ENCODE measurements around the gene TET2.

Gene TET2

DNA sequence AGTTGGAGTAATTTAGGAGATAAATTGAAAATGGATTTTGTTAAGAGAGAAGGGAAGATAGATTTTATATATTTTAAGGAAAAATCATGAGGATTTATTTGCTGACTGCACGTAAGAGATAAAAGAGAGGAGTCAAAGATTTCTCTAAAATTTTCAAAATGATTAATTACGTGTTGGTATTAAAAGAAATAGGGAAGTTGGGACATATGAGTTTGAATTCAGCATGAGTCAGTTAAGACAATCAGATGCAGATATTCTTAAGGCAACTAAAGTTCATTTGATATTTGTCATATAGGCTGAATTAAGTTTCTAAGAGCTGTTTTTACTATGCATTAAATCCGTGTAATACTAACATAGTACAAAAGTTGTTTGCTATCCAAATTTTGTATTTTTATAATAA, 46.9 kb downstream of the TET2 start:
- H3K9ac ChIP-seq (ENCODE audit: low read depth in 1 of 2, low read length in 2 of 2): no peak overlapping the region
- H3K4me1 ChIP-seq (ENCODE audit: control insufficient read depth in 2 of 2, insufficient read depth in 2 of 2, low read length in 2 of 2): peaks cover 8 to 15% of the 10 kb centered on the region in 2 donors
- no peak overlapping the region for H3K4me3 ChIP-seq (ENCODE audit: low read length in 2 of 2)
- no peaks in the 10 kb centered on the region for H3K27me3 ChIP-seq (ENCODE audit: control insufficient read depth in 2 of 2, insufficient read depth in 2 of 2, low read length in 2 of 2)
- peaks cover 0 to 2% of the 10 kb centered on the region in 2 donors for H3K36me3 ChIP-seq (ENCODE audit: control insufficient read depth in 2 of 2, insufficient read depth in 2 of 2, low read length in 2 of 2)
- H3K9me3 ChIP-seq (ENCODE audit: control insufficient read depth in 2 of 2, low read length in 2 of 2): no peaks in the 10 kb centered on the region
- H3K27ac ChIP-seq (ENCODE audit: low read depth in 2 of 2, low read length in 2 of 2): no peak overlapping the region

DNA sequence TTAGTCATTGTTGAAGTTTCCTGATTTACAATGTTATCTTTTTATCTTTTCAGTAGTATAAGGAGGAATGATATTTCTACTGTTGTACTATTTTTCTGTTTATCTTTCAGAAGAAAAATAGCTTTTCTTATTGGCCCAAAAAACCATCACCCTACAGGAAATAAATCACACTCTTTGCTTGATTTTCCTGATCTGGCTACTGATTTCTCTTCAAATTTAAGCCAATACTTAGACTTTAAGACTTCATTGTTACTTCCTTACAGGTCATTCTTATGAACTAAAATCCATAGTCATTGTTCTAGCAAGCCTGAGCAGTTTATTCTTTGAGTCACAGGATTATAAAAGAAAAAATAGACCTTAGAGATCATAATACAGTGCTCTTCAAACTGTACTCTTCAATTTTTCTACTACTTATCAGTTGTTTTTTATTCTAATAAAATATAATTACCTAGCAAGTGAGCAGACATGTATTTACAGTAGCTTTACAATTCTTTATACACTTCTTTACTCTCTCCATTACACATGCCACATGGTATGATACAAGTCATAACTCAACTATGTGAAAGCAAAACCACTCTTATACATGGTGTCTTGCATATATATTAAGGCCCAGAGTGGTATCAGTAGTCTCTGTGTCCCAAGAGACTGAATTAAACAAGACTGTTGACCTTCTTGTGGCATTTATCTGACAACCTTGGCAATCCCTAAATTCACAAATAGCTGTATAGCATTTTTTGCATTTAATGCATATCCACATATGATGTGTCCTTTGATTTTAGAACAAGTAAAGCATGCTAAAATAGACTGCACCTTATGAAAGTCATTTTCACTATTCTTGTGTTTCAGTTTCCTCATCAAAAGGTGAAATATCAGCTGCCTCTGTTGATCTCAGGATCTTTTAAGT, 47.9 kb downstream of the TET2 start:
- peaks cover 0 to 2% of the 10 kb centered on the region in 2 donors for H3K36me3 ChIP-seq (ENCODE audit: control insufficient read depth in 2 of 2, insufficient read depth in 2 of 2, low read length in 2 of 2)
- no peak overlapping the region for H3K4me3 ChIP-seq (ENCODE audit: low read length in 2 of 2)
- no peaks in the 10 kb centered on the region for H3K27me3 ChIP-seq (ENCODE audit: control insufficient read depth in 2 of 2, insufficient read depth in 2 of 2, low read length in 2 of 2)
- peaks cover 8 to 15% of the 10 kb centered on the region in 2 donors for H3K4me1 ChIP-seq (ENCODE audit: control insufficient read depth in 2 of 2, insufficient read depth in 2 of 2, low read length in 2 of 2)
- no peak overlapping the region for H3K9ac ChIP-seq (ENCODE audit: low read depth in 1 of 2, low read length in 2 of 2)
- H3K9me3 ChIP-seq (ENCODE audit: control insufficient read depth in 2 of 2, low read length in 2 of 2): no peaks in the 10 kb centered on the region
- no peak overlapping the region for H3K27ac ChIP-seq (ENCODE audit: low read depth in 2 of 2, low read length in 2 of 2)

DNA sequence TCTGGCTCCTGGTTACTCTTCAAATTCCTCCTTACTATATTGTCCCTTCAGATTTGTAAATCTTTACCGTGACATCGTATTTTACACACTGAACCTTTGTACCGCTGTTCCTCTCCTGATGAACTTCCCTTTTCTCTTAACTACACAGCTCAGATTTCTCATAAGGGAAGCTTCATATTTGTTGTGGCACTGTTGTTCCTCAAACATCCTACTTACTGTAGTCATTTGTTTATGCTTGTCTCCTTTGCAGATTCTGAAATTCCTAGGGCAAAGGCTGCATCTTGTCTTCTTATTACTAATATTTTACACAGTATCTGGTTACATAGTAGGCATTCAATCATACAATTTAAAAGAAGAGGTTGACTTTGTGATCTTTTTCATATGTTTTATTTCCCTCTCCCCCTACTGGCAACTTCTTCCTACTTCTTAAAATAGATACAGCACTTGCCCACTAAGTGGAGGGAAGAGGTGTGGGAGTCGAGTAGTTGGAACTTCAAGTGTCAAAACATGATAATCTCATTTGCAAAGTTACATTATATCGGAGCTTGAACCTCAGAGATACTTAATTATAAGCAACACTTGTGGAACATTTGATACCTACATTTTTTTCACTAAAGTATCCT, 50.0 kb downstream of the TET2 start:
- no peak overlapping the region for H3K4me3 ChIP-seq (ENCODE audit: low read length in 2 of 2)
- no peak overlapping the region for H3K9ac ChIP-seq (ENCODE audit: low read depth in 1 of 2, low read length in 2 of 2)
- no peaks in the 10 kb centered on the region for H3K9me3 ChIP-seq (ENCODE audit: control insufficient read depth in 2 of 2, low read length in 2 of 2)
- no peaks in the 10 kb centered on the region for H3K27me3 ChIP-seq (ENCODE audit: control insufficient read depth in 2 of 2, insufficient read depth in 2 of 2, low read length in 2 of 2)
- H3K27ac ChIP-seq (ENCODE audit: low read depth in 2 of 2, low read length in 2 of 2): no peak overlapping the region
- peaks cover 5 to 15% of the 10 kb centered on the region in 2 donors for H3K4me1 ChIP-seq (ENCODE audit: control insufficient read depth in 2 of 2, insufficient read depth in 2 of 2, low read length in 2 of 2)
- peaks cover 0 to 2% of the 10 kb centered on the region in 2 donors for H3K36me3 ChIP-seq (ENCODE audit: control insufficient read depth in 2 of 2, insufficient read depth in 2 of 2, low read length in 2 of 2)

DNA sequence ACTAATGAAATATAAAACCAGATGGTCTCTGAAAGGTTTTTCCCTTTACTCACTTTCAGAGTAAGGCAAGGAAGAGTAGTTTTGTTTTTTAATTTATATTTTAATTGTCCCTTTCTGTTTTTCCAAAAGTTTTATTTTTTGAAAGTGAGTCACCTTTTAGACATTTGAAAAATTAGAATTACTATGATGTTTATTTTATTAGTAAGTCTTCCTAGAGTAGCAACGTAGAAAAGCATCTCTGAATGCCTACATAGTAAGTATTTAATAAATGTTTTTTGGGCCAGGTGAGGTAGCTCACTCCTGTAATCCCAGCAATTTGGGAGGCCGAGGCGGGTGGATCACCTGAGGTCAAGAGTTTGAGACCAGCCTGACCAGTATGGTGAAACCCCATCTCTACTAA, 51.1 kb downstream of the TET2 start:
- H3K27ac ChIP-seq (ENCODE audit: low read depth in 2 of 2, low read length in 2 of 2): no peak overlapping the region
- H3K27me3 ChIP-seq (ENCODE audit: control insufficient read depth in 2 of 2, insufficient read depth in 2 of 2, low read length in 2 of 2): no peaks in the 10 kb centered on the region
- peaks cover 0 to 14% of the 10 kb centered on the region in 2 donors for H3K4me1 ChIP-seq (ENCODE audit: control insufficient read depth in 2 of 2, insufficient read depth in 2 of 2, low read length in 2 of 2)

DNA sequence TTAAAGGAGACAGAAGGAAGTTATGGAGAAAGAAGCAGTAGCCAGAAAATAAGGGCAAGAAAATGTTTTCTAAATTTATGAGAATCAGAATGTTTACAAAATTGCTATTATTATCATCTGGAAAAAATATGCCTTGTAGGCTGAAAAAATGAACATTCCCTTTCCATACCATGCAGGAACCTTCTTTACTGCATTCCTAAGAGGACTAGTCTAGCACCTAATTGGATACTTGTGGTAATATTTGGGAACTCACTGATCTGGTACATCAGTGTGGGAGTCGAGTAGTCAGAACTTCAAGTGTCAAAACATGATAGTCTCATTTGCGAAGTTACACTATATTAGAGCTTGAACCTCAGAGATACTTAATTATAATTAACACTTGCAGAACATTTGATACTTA, 51.9 kb downstream of the TET2 start:
- Histone ChIP-seq H3K27ac (ENCODE audit: low read depth in 2 of 2, low read length in 2 of 2) (no peak overlapping the region), H3K4me1 (ENCODE audit: control insufficient read depth in 2 of 2, insufficient read depth in 2 of 2, low read length in 2 of 2) (peaks cover 0 to 8% of the 10 kb centered on the region in 2 donors), H3K4me3 (ENCODE audit: low read length in 2 of 2) (no peak overlapping the region), H3K36me3 (ENCODE audit: control insufficient read depth in 2 of 2, insufficient read depth in 2 of 2, low read length in 2 of 2) (peaks cover 0 to 2% of the 10 kb centered on the region in 2 donors), H3K27me3 (ENCODE audit: control insufficient read depth in 2 of 2, insufficient read depth in 2 of 2, low read length in 2 of 2) (no peaks in the 10 kb centered on the region), H3K9me3 (ENCODE audit: control insufficient read depth in 2 of 2, low read length in 2 of 2) (no peaks in the 10 kb centered on the region), H3K9ac (ENCODE audit: low read depth in 1 of 2, low read length in 2 of 2) (no peak overlapping the region)

More for the DNA sequence above, 51.1 kb downstream of the TET2 start:
- H3K9ac ChIP-seq (ENCODE audit: low read depth in 1 of 2, low read length in 2 of 2): no peak overlapping the region
- H3K4me3 ChIP-seq (ENCODE audit: low read length in 2 of 2): no peak overlapping the region
- peaks cover 0 to 2% of the 10 kb centered on the region in 2 donors for H3K36me3 ChIP-seq (ENCODE audit: control insufficient read depth in 2 of 2, insufficient read depth in 2 of 2, low read length in 2 of 2)
- H3K9me3 ChIP-seq (ENCODE audit: control insufficient read depth in 2 of 2, low read length in 2 of 2): no peaks in the 10 kb centered on the region

DNA sequence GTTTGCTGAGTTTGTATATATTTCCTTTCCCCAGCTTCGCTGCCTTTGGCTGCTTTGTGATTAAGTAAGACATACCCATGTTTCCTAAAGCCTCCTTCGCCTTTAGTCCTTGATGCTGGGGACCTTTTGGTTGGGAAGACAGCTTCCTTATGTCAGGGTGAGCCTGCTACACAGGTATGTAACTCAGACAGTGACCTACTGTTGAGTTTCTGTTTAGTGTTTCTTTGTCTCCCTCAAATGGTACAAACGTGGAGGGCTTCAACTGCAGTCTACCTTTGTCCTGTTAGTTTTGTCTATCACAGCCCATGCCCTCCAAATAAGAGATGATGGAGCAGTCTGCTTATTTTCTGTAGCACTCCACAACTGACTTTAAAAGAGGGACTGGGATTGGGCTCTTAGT, 59.5 kb downstream of the TET2 start:
- H3K9me3 ChIP-seq (ENCODE audit: control insufficient read depth in 2 of 2, low read length in 2 of 2): no peaks in the 10 kb centered on the region
- no peak overlapping the region for H3K27ac ChIP-seq (ENCODE audit: low read depth in 2 of 2, low read length in 2 of 2)
- H3K9ac ChIP-seq (ENCODE audit: low read depth in 1 of 2, low read length in 2 of 2): no peak overlapping the region
- H3K4me1 ChIP-seq (ENCODE audit: control insufficient read depth in 2 of 2, insufficient read depth in 2 of 2, low read length in 2 of 2): peaks cover 0 to 4% of the 10 kb centered on the region in 2 donors
- peaks cover 0 to 3% of the 10 kb centered on the region in 2 donors for H3K36me3 ChIP-seq (ENCODE audit: control insufficient read depth in 2 of 2, insufficient read depth in 2 of 2, low read length in 2 of 2)
- no peaks in the 10 kb centered on the region for H3K27me3 ChIP-seq (ENCODE audit: control insufficient read depth in 2 of 2, insufficient read depth in 2 of 2, low read length in 2 of 2)
- H3K4me3 ChIP-seq (ENCODE audit: low read length in 2 of 2): no peak overlapping the region

DNA sequence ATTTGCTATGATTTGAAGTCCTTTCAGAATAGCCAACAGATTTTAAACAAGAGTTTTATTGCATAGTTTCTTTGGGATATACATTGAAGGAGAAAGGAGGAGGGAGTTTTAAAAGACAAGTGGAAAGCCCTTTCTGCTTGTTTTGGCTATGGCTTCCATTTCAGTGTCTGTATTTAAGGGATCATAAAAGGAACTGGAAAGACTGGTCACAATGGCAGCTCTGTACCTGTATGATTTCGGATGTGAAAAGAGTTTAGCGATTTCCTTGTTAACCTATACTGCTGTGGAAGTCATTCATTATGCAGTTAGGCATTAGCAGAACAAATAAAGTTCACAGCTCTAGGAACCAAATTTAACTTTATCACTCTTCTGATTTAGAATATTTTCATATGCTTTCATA, 60.7 kb downstream of the TET2 start:
- no peak overlapping the region for H3K9ac ChIP-seq (ENCODE audit: low read depth in 1 of 2, low read length in 2 of 2)
- no peak overlapping the region for H3K27ac ChIP-seq (ENCODE audit: low read depth in 2 of 2, low read length in 2 of 2)
- no peaks in the 10 kb centered on the region for H3K9me3 ChIP-seq (ENCODE audit: control insufficient read depth in 2 of 2, low read length in 2 of 2)
- H3K4me1 ChIP-seq (ENCODE audit: control insufficient read depth in 2 of 2, insufficient read depth in 2 of 2, low read length in 2 of 2): peaks cover 0 to 4% of the 10 kb centered on the region in 2 donors
- no peak overlapping the region for H3K4me3 ChIP-seq (ENCODE audit: low read length in 2 of 2)
- H3K36me3 ChIP-seq (ENCODE audit: control insufficient read depth in 2 of 2, insufficient read depth in 2 of 2, low read length in 2 of 2): peaks cover 0 to 3% of the 10 kb centered on the region in 2 donors
- no peaks in the 10 kb centered on the region for H3K27me3 ChIP-seq (ENCODE audit: control insufficient read depth in 2 of 2, insufficient read depth in 2 of 2, low read length in 2 of 2)

DNA sequence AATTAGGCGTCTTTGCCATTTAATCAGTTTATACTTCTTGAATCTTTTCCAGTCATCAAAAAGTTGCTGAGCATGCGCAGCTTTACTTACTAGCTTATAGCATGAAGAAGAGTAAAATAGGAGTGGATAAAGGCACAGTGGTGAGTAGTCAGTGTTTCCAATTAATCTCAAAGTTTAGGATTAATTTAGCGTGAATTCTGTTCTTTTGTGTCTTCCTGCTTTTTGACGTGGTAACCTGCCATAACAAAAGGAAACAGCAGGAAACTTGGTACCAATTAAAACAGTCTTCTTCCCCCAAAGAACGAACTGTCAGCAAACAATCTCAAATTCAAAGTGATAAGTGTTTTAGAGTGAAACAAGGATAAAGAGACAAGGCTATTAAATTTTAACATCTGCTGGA, 61.9 kb downstream of the TET2 start:
- no peak overlapping the region for H3K27ac ChIP-seq (ENCODE audit: low read depth in 2 of 2, low read length in 2 of 2)
- no peak overlapping the region for H3K9ac ChIP-seq (ENCODE audit: low read depth in 1 of 2, low read length in 2 of 2)
- no peaks in the 10 kb centered on the region for H3K27me3 ChIP-seq (ENCODE audit: control insufficient read depth in 2 of 2, insufficient read depth in 2 of 2, low read length in 2 of 2)
- H3K4me1 ChIP-seq (ENCODE audit: control insufficient read depth in 2 of 2, insufficient read depth in 2 of 2, low read length in 2 of 2): peaks cover 0 to 4% of the 10 kb centered on the region in 2 donors
- H3K4me3 ChIP-seq (ENCODE audit: low read length in 2 of 2): no peak overlapping the region
- no peaks in the 10 kb centered on the region for H3K9me3 ChIP-seq (ENCODE audit: control insufficient read depth in 2 of 2, low read length in 2 of 2)
- peaks cover 0 to 3% of the 10 kb centered on the region in 2 donors for H3K36me3 ChIP-seq (ENCODE audit: control insufficient read depth in 2 of 2, insufficient read depth in 2 of 2, low read length in 2 of 2)

DNA sequence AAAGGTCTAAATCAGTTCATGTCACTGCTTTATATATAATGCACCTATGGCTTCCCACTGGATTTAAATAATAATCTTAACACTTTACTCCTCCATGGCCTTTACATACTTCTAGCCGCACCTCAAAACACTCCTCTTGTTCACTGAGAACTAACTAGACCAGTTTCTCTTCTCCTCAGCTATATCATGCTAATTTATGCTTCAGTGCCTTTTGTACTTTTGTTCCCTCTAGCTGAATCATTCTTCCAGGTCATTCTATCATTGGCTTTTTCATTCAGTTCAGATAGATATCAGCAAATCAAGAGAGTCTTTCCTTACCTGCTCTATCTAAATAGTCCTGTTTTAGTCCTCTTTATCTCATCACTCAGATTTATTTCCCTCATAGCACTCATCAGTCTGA, 64.2 kb downstream of the TET2 start:
- H3K9ac ChIP-seq (ENCODE audit: low read depth in 1 of 2, low read length in 2 of 2): no peak overlapping the region
- peaks cover 0 to 6% of the 10 kb centered on the region in 2 donors for H3K4me1 ChIP-seq (ENCODE audit: control insufficient read depth in 2 of 2, insufficient read depth in 2 of 2, low read length in 2 of 2)
- peaks cover 0 to 5% of the 10 kb centered on the region in 2 donors for H3K36me3 ChIP-seq (ENCODE audit: control insufficient read depth in 2 of 2, insufficient read depth in 2 of 2, low read length in 2 of 2)
- no peaks in the 10 kb centered on the region for H3K27me3 ChIP-seq (ENCODE audit: control insufficient read depth in 2 of 2, insufficient read depth in 2 of 2, low read length in 2 of 2)
- no peaks in the 10 kb centered on the region for H3K9me3 ChIP-seq (ENCODE audit: control insufficient read depth in 2 of 2, low read length in 2 of 2)
- H3K4me3 ChIP-seq (ENCODE audit: low read length in 2 of 2): no peak overlapping the region
- H3K27ac ChIP-seq (ENCODE audit: low read depth in 2 of 2, low read length in 2 of 2): peak overlapping the region in 1 of 2 donors; percentile 29

DNA sequence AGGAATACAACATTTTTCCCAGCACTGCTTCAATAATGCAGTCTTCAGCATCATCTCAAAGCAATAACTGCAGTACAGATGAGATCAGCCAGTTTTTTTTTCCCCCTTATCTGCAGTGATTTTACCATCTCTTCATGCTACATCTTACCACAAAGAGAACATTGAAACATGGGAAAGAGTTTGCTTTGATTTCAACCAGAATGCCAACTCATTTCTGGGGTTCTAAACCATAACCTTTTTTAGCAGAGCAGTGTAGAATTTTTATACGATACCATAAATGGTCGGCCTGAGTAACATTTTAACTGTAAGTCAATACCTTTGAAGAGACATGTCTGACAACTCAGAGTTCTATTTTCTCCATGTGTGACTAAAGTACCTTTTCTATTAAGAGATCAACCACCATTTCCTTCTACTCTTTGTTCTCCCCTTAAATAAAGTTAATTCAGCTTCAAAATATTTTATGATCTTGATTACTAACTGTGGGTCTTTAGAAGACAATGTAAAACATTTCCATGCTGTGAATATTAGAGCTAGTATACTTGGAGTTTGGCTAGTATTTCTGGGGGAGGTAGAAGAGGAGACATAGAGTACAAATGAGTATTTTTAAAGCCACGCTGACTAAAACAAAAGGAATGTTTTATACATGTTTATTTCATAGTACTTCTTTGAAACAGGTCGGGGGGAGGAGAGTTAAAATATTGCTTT, 69.1 kb downstream of the TET2 start:
- peaks cover 0 to 3% of the 10 kb centered on the region in 2 donors for H3K36me3 ChIP-seq (ENCODE audit: control insufficient read depth in 2 of 2, insufficient read depth in 2 of 2, low read length in 2 of 2)
- no peaks in the 10 kb centered on the region for H3K9me3 ChIP-seq (ENCODE audit: control insufficient read depth in 2 of 2, low read length in 2 of 2)
- no peak overlapping the region for H3K4me3 ChIP-seq (ENCODE audit: low read length in 2 of 2)
- no peak overlapping the region for H3K27ac ChIP-seq (ENCODE audit: low read depth in 2 of 2, low read length in 2 of 2)
- no peaks in the 10 kb centered on the region for H3K27me3 ChIP-seq (ENCODE audit: control insufficient read depth in 2 of 2, insufficient read depth in 2 of 2, low read length in 2 of 2)
- H3K4me1 ChIP-seq (ENCODE audit: control insufficient read depth in 2 of 2, insufficient read depth in 2 of 2, low read length in 2 of 2): peaks cover 0 to 9% of the 10 kb centered on the region in 2 donors
- no peak overlapping the region for H3K9ac ChIP-seq (ENCODE audit: low read depth in 1 of 2, low read length in 2 of 2)
